Stimulated activated naive CD8-positive, alpha-beta T cell treated with anti-CD3 and anti-CD28 coated beads, Interleukin-15, amount 100 ng/mL, for 72 hours (primary cell): ENCODE data around the gene U2AF2.

Experiments used
- ATAC-seq: fragments of 150-1000 bp; cut with Tn5 transposase; 2 replicates; pipeline ENCODE4 v1.10.0; 2021; ENCODE audit warnings: mild to moderate bottlenecking, moderate library complexity
- DNase-seq, 2 donors: peaks; one replicate each; pipeline ENCODE4 v3.0.0; 2021 to 2022
- H3K27ac Mint-ChIP-seq, 2 donors: one replicate each; pipeline ENCODE4 v1.8.0; 2022; ENCODE audit warnings: mild to moderate bottlenecking in 2 of 2, mixed read lengths in 2 of 2, moderate library complexity in 2 of 2
- H3K27me3 Mint-ChIP-seq: one replicate; pipeline ENCODE4 v1.8.0; 2022; ENCODE audit warnings: mixed read lengths
- H3K4me1 Mint-ChIP-seq: one replicate; pipeline ENCODE4 v1.8.0; 2022; ENCODE audit warnings: mild to moderate bottlenecking, mixed read lengths
- H3K4me3 Mint-ChIP-seq, 2 donors: one replicate each; pipeline ENCODE4 v1.8.0; 2022; ENCODE audit warnings: mild to moderate bottlenecking in 2 of 2, mixed read lengths in 2 of 2, moderate library complexity in 1 of 2
- H3K9me3 Mint-ChIP-seq, 2 donors: one replicate each; pipeline ENCODE4 v1.8.0; 2022; ENCODE audit warnings: mixed read lengths in 2 of 2

The U2AF2 gene

GRCh38 chr19:55617426-55617825 lies 37.4 kb upstream of the U2AF2 start:
- no peak overlapping the region for H3K27ac Mint-ChIP-seq
- no peaks in the 10 kb centered on the region for H3K27me3 Mint-ChIP-seq
- DNase-seq, result no peak
- no peak for ATAC-seq
- H3K4me3 Mint-ChIP-seq, result no peak overlapping the region
- no peaks in the 10 kb centered on the region for H3K9me3 Mint-ChIP-seq
- H3K4me1 Mint-ChIP-seq, result peaks cover 41% of the 10 kb centered on the region

DNA sequence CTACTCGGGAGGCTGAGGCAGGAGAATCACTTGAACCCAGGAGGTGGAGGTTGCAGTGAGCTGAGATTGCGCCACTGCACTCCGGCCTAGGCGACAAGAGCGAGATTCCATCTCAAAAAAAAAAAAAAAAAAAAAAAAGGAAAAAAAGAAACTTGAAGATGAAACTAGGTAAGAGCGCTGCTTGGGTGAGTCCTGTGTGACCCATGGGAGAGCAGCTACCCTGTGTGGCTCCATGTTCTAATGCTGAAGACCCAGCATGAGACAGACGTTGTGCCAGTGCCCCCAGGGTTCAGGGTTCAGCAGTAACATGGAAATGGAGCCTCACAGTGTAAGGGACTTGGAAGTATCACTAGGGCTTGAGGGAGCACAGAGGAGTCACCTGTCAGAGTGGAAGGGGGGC lies 36.4 kb upstream of the U2AF2 start:
- peaks cover 41% of the 10 kb centered on the region for H3K4me1 Mint-ChIP-seq
- no peak for ATAC-seq
- H3K27me3 Mint-ChIP-seq, result no peaks in the 10 kb centered on the region
- no peak overlapping the region for H3K4me3 Mint-ChIP-seq
- no peak for DNase-seq
- H3K27ac Mint-ChIP-seq, result peak overlapping the region in 1 of 2 donors; percentile 61
- no peaks in the 10 kb centered on the region for H3K9me3 Mint-ChIP-seq

DNA sequence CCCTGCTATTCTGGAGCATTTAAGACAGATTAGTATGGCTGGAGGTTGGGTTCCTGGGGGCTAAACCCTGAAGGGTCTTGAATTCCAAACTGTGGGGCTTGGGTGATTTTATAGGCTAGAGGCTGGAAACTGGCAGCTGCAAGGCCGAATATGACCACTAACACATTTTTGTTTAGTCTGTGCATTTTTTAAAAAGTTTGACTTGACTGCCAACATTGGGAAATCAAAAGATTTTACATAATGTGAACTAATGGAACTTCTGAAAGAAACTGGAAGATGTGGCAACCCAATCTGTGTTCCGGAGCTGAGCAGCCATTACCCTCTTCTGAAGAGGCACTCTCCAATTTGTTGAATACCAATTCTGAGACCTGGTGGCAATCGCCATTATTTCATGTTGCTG lies 35.5 kb upstream of the U2AF2 start:
- H3K9me3 Mint-ChIP-seq, result peaks cover 3 to 6% of the 10 kb centered on the region in 2 donors
- peak overlapping the region in 1 of 2 donors; percentile 27 for H3K27ac Mint-ChIP-seq
- H3K27me3 Mint-ChIP-seq, result no peaks in the 10 kb centered on the region
- DNase-seq, result no peak
- no peak for ATAC-seq
- peaks cover 49% of the 10 kb centered on the region for H3K4me1 Mint-ChIP-seq
- no peak overlapping the region for H3K4me3 Mint-ChIP-seq

- peaks cover 57% of the 10 kb centered on the region for H3K4me1 Mint-ChIP-seq
- DNase-seq (peak; percentile 52 to 71), ATAC-seq (peak; percentile 63)
- peak overlapping the region; percentile 54 to 60 for H3K4me3 Mint-ChIP-seq
- peaks cover 3 to 6% of the 10 kb centered on the region in 2 donors for H3K9me3 Mint-ChIP-seq
- H3K27ac Mint-ChIP-seq, result peak overlapping the region; percentile 89 to 95
- no peaks in the 10 kb centered on the region for H3K27me3 Mint-ChIP-seq
Measured at GRCh38 chr19:55620410-55621204, 34.2 kb upstream of the U2AF2 start.

DNA sequence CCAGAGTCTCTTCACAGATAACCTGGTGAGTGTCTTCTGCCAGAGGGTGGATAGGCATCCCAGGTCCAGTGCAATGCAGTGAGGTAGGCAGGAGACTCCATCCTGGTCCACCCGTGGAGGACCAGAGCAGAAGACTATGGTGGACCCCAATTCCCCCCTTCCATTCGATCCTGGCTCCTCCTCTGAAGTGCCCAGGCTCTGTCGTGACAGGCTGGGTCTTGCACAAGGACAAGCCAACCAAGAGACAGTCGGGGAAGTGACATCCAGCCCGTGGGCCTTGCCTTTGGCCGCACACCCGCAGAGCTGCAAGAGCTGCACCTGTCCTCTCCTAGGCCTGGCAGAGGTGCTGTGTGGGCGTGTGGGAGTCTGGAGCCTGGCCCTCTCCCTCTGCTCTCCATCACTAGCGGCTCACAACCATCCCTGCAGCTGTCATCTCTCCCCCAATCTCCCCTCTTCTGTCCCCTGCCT lies 33.6 kb upstream of the U2AF2 start:
- no peak for ATAC-seq
- H3K27ac Mint-ChIP-seq, result peak overlapping the region in 1 of 2 donors; percentile 95
- peaks cover 3 to 6% of the 10 kb centered on the region in 2 donors for H3K9me3 Mint-ChIP-seq
- H3K4me3 Mint-ChIP-seq, result peak overlapping the region in 1 of 2 donors; percentile 54
- no peaks in the 10 kb centered on the region for H3K27me3 Mint-ChIP-seq
- DNase-seq, result no peak
- peaks cover 61% of the 10 kb centered on the region for H3K4me1 Mint-ChIP-seq

GRCh38 chr19:55621673-55622231 lies 33.1 kb upstream of the U2AF2 start:
- H3K27ac Mint-ChIP-seq, result no peak overlapping the region
- peaks cover 3 to 6% of the 10 kb centered on the region in 2 donors for H3K9me3 Mint-ChIP-seq
- peaks cover 66% of the 10 kb centered on the region for H3K4me1 Mint-ChIP-seq
- ATAC-seq (no peak), DNase-seq (no peak)
- H3K4me3 Mint-ChIP-seq, result no peak overlapping the region
- no peaks in the 10 kb centered on the region for H3K27me3 Mint-ChIP-seq

GRCh38 chr19:55622242-55622969 lies 32.4 kb upstream of the U2AF2 start:
- H3K27ac Mint-ChIP-seq, result no peak overlapping the region
- ATAC-seq, result peak; percentile 16
- H3K4me3 Mint-ChIP-seq, result no peak overlapping the region
- peaks cover 3 to 6% of the 10 kb centered on the region in 2 donors for H3K9me3 Mint-ChIP-seq
- H3K4me1 Mint-ChIP-seq, result peaks cover 71% of the 10 kb centered on the region
- no peaks in the 10 kb centered on the region for H3K27me3 Mint-ChIP-seq
- DNase-seq, result no peak

- Mint-ChIP-seq H3K9me3 (peaks cover 3 to 6% of the 10 kb centered on the region in 2 donors), H3K4me1 (peaks cover 71% of the 10 kb centered on the region), H3K27ac (no peak overlapping the region), H3K4me3 (no peak overlapping the region), H3K27me3 (peaks cover 7% of the 10 kb centered on the region)
- ATAC-seq, result no peak
- no peak for DNase-seq
Measured at GRCh38 chr19:55623130-55623529, 31.7 kb upstream of the U2AF2 start.

DNA sequence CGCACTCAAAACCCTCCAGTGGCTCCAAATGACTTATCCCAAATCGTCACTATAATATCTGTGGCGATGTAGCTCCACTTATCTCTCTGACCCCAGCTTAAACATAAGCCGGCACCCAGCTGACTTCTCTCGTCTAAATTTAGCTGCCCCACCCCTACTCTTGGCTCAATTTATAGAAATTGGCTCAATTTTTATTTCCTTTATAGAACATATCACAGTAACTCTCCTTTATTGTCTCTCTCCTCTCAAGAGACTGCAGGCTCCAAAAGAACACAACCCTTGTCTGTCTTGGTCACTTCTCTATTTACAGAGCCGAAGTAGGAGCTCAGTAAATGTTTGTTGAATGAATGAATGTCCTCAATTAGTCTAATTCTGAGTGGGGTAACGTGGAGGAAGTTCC lies 31.3 kb upstream of the U2AF2 start:
- no peak for DNase-seq
- Mint-ChIP-seq H3K27ac (no peak overlapping the region), H3K9me3 (peaks cover 3 to 6% of the 10 kb centered on the region in 2 donors), H3K4me3 (no peak overlapping the region), H3K4me1 (peaks cover 68% of the 10 kb centered on the region), H3K27me3 (peaks cover 9% of the 10 kb centered on the region)
- no peak for ATAC-seq

DNA sequence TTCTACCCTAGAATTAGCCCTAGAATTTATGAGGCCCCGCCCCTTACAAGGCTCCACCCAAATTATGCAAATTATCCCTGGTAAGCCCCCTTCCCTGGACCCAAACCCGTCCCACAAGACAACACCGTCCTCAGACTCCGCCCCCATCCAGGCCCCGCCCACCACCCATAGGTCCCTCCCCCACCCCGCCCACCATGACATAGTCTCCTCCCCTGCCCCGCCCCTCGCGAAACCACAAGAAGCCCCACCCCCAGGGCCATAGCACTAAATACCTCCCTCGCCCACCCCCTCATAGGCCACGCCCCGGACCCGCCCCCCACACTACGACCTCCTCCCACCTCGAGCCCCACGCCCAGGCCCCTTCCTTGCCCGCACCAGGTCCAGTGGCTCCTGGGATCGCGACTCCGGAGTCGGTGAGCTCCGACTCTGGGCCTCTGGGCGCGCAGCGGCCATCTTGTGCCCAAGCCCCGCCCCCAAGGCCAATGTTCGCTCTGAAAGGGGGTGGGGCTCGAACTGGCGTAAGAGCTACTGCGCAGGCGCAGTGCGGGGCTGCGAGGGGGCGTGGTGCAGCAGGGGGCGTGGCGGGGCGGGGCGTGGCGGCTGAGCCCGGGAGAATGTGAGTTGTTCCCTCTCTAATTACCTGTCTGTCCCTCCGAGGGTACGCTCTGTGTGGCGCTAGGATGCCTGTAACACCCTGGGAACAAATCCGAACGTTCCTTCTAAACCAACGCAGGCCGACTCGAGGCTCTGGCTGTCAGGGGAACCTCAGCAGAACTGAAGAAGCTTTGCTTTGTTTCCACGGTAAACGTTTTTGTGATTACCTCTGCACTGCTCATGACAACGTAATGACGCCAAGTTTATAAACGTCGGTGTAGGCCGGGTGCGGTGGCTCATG lies 30.5 kb upstream of the U2AF2 start, which contains the start of gene ZNF784:
TSS of gene ZNF784 (minus strand) at position 458 of the 895 bp plus-strand sequence. CDS start at position 453, 5 bp downstream.
- Mint-ChIP-seq H3K4me1 (peaks cover 62% of the 10 kb centered on the region), H3K4me3 (peak within 1 kb of the TSS; percentile 91 to 96), H3K27me3 (peaks cover 9% of the 10 kb centered on the region), H3K27ac (peak within 1 kb of the TSS; percentile 99), H3K9me3 (peaks cover 3 to 6% of the 10 kb centered on the region in 2 donors)
- peak; percentile 93 for DNase-seq
- peak; percentile 65 for ATAC-seq

- no peak for ATAC-seq
- H3K4me3 Mint-ChIP-seq, result peak overlapping the region; percentile 91 to 96
- H3K4me1 Mint-ChIP-seq, result peaks cover 56% of the 10 kb centered on the region
- H3K27ac Mint-ChIP-seq, result peak overlapping the region in 1 of 2 donors; percentile 99
- no peak for DNase-seq
- H3K9me3 Mint-ChIP-seq, result peaks cover 3 to 6% of the 10 kb centered on the region in 2 donors
- H3K27me3 Mint-ChIP-seq, result peaks cover 9% of the 10 kb centered on the region
Measured at GRCh38 chr19:55625004-55625326, 29.9 kb upstream of the U2AF2 start.

GRCh38 chr19:55626350-55626749 lies 28.5 kb upstream of the U2AF2 start:
- Mint-ChIP-seq H3K4me1 (peaks cover 44% of the 10 kb centered on the region), H3K27me3 (peaks cover 9% of the 10 kb centered on the region), H3K9me3 (peaks cover 3 to 6% of the 10 kb centered on the region in 2 donors), H3K27ac (no peak overlapping the region), H3K4me3 (peak overlapping the region; percentile 65 to 66)
- DNase-seq, result peak; percentile 47 to 67
- ATAC-seq, result peak; percentile 75

GRCh38 chr19:55632463-55632834 lies 22.4 kb upstream of the U2AF2 start:
- peak; percentile 70 for ATAC-seq
- peak; percentile 86 to 87 for DNase-seq
- Mint-ChIP-seq H3K4me3 (peak overlapping the region; percentile 16 to 28), H3K27ac (no peak overlapping the region), H3K4me1 (peaks cover 49% of the 10 kb centered on the region), H3K27me3 (peaks cover 9% of the 10 kb centered on the region), H3K9me3 (no peaks in the 10 kb centered on the region)

- DNase-seq (no peak), ATAC-seq (no peak)
- no peaks in the 10 kb centered on the region for H3K27me3 Mint-ChIP-seq
- H3K4me3 Mint-ChIP-seq, result no peak overlapping the region
- H3K9me3 Mint-ChIP-seq, result peaks cover 0 to 6% of the 10 kb centered on the region in 2 donors
- H3K4me1 Mint-ChIP-seq, result peaks cover 59% of the 10 kb centered on the region
- no peak overlapping the region for H3K27ac Mint-ChIP-seq
Measured at GRCh38 chr19:55633861-55634260, 21.0 kb upstream of the U2AF2 start.

DNA sequence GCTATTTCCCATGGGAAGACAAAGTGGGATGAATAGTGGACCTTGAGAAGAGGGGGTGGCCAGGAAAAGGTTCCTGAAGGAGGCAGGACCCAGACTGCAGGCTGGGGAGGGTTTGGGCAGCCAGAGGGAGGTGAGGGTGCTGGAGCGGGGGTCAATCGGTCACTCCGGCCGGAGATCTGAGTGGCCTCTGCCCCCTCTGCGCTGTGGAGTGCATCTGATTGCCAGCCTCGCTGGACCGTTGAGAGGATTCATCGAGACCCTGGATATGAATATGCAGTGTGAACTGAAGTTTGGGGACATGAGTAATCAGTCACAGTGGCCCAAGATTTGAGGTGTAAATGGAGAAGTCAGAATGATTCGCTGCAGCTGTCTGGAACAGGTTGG lies 19.5 kb upstream of the U2AF2 start:
- H3K4me1 Mint-ChIP-seq, result peaks cover 72% of the 10 kb centered on the region
- ATAC-seq (no peak), DNase-seq (no peak)
- peak overlapping the region; percentile 96 to 99 for H3K4me3 Mint-ChIP-seq
- H3K9me3 Mint-ChIP-seq, result peaks cover 0 to 6% of the 10 kb centered on the region in 2 donors
- H3K27ac Mint-ChIP-seq, result peak overlapping the region; percentile 100
- H3K27me3 Mint-ChIP-seq, result no peaks in the 10 kb centered on the region
